IPS-NIHi11 (cell line): ENCODE results near the gene DLGAP4.

Source experiments
- DNase-seq: peaks from one replicate; pipeline ENCODE4 v3.0.0; 2012; ENCODE audit warnings: mixed read lengths, low spot score

The DLGAP4 gene

GRCh38 chr20:36408219-36408618 lies 102.1 kb downstream of the DLGAP4 start:
- DNase-seq = peak; percentile 52

GRCh38 chr20:36411861-36412454 lies 105.8 kb downstream of the DLGAP4 start:
- no peak for DNase-seq

GRCh38 chr20:36415475-36416002 lies 109.4 kb downstream of the DLGAP4 start:
- no peak for DNase-seq

- no peak for DNase-seq
Measured at GRCh38 chr20:36418711-36419110, 112.6 kb downstream of the DLGAP4 start.

GRCh38 chr20:36421641-36422040 lies 115.5 kb downstream of the DLGAP4 start:
- DNase-seq = no peak

GRCh38 chr20:36424314-36424713 lies 118.2 kb downstream of the DLGAP4 start:
- no peak for DNase-seq

- no peak for DNase-seq
Measured at GRCh38 chr20:36425166-36425565, 119.0 kb downstream of the DLGAP4 start.

GRCh38 chr20:36431604-36432003 lies 125.5 kb downstream of the DLGAP4 start:
- DNase-seq = no peak

- DNase-seq = no peak
Measured at GRCh38 chr20:36432096-36432495, 126.0 kb downstream of the DLGAP4 start.

- no peak for DNase-seq
Measured at GRCh38 chr20:36434383-36434782, 128.2 kb downstream of the DLGAP4 start.

- no peak for DNase-seq
Measured at GRCh38 chr20:36435124-36435523, 129.0 kb downstream of the DLGAP4 start.

- peak; percentile 95 for DNase-seq
Measured at GRCh38 chr20:36435592-36436541, 129.7 kb downstream of the DLGAP4 start.

- peak; percentile 86 for DNase-seq
Measured at GRCh38 chr20:36439040-36439730, 133.0 kb downstream of the DLGAP4 start.

- no peak for DNase-seq
Measured at GRCh38 chr20:36439731-36440072, 133.6 kb downstream of the DLGAP4 start.

GRCh38 chr20:36440370-36441026 lies 134.4 kb downstream of the DLGAP4 start:
- no peak for DNase-seq

GRCh38 chr20:36441027-36441414 lies 134.9 kb downstream of the DLGAP4 start:
- no peak for DNase-seq

GRCh38 chr20:36441416-36441815 lies 135.3 kb downstream of the DLGAP4 start:
- no peak for DNase-seq

- no peak for DNase-seq
Measured at GRCh38 chr20:36445847-36446246, 139.7 kb downstream of the DLGAP4 start.

- DNase-seq = no peak
Measured at GRCh38 chr20:36446557-36446956, 140.4 kb downstream of the DLGAP4 start.

- DNase-seq = peak; percentile 74
Measured at GRCh38 chr20:36447101-36447500, 141.0 kb downstream of the DLGAP4 start.

- no peak for DNase-seq
Measured at GRCh38 chr20:36449663-36450062, 143.5 kb downstream of the DLGAP4 start.

- DNase-seq = no peak
Measured at GRCh38 chr20:36454332-36454697, 148.2 kb downstream of the DLGAP4 start.
